GM21825 (cell line): ENCODE measurements around the gene PTPRC.

Source experiments
- ATAC-seq: cut with Tn5 transposase; IDR thresholded peaks from one replicate; pipeline ENCODE4 v1.9.1; 2021; ENCODE audit warnings: mild to moderate bottlenecking, moderate library complexity; ENCODE audit not compliant: unreplicated experiment

Gene PTPRC

GRCh38 chr1:198754670-198755069 lies 115.8 kb downstream of the PTPRC start:
- ATAC-seq, result no peak

- ATAC-seq, result no peak
Measured at GRCh38 chr1:198755715-198756114, 116.9 kb downstream of the PTPRC start.

GRCh38 chr1:198756470-198756869 lies 117.6 kb downstream of the PTPRC start:
- no peak for ATAC-seq

- no peak for ATAC-seq
Measured at GRCh38 chr1:198761859-198762616, 123.2 kb downstream of the PTPRC start.

- ATAC-seq, result no peak
Measured at GRCh38 chr1:198763298-198763714, 124.5 kb downstream of the PTPRC start.

GRCh38 chr1:198764748-198765147 lies 125.9 kb downstream of the PTPRC start:
- no peak for ATAC-seq

GRCh38 chr1:198765416-198765815 lies 126.6 kb downstream of the PTPRC start:
- ATAC-seq, result no peak

GRCh38 chr1:198771563-198772153 lies 132.8 kb downstream of the PTPRC start:
- ATAC-seq, result no peak

GRCh38 chr1:198772626-198773025 lies 133.8 kb downstream of the PTPRC start:
- ATAC-seq, result no peak

GRCh38 chr1:198773030-198773429 lies 134.2 kb downstream of the PTPRC start:
- ATAC-seq, result no peak

- no peak for ATAC-seq
Measured at GRCh38 chr1:198773523-198773922, 134.7 kb downstream of the PTPRC start.

- ATAC-seq, result no peak
Measured at GRCh38 chr1:198774421-198774820, 135.6 kb downstream of the PTPRC start.

- no peak for ATAC-seq
Measured at GRCh38 chr1:198775606-198776005, 136.8 kb downstream of the PTPRC start.

GRCh38 chr1:198776602-198777029 lies 137.8 kb downstream of the PTPRC start:
- ATAC-seq, result no peak

GRCh38 chr1:198778049-198778448 lies 139.2 kb downstream of the PTPRC start:
- no peak for ATAC-seq

GRCh38 chr1:198780376-198780775 lies 141.5 kb downstream of the PTPRC start:
- ATAC-seq, result no peak

- peak; percentile 84 for ATAC-seq
Measured at GRCh38 chr1:198788561-198789064, 149.8 kb downstream of the PTPRC start.

GRCh38 chr1:198793714-198794113 lies 154.9 kb downstream of the PTPRC start:
- ATAC-seq, result no peak

GRCh38 chr1:198794498-198794897 lies 155.7 kb downstream of the PTPRC start:
- ATAC-seq, result no peak

- ATAC-seq, result no peak
Measured at GRCh38 chr1:198797656-198798055, 158.8 kb downstream of the PTPRC start.

- ATAC-seq, result peak; percentile 91
Measured at GRCh38 chr1:198798923-198799386, 160.1 kb downstream of the PTPRC start.

GRCh38 chr1:198805498-198806151 lies 166.8 kb downstream of the PTPRC start:
- ATAC-seq, result no peak
